Liver (tissue), 3 donors: ENCODE data around the gene BAZ2A.

ENCODE experiments used
- CTCF ChIP-seq: fragments of 150-350 bp; IDR thresholded peaks from 2 replicates; pipeline ENCODE4 v1.5.1; 2017; ENCODE audit warnings: improper control_type of control experiment, low read depth, low read length; ENCODE audit not compliant: missing input control
- FOXA1 ChIP-seq: IDR thresholded peaks from 2 replicates; pipeline ENCODE4 v1.6.1; 2016; ENCODE audit warnings: antibody characterized with exemption
- RAD21 ChIP-seq, 2 donors: IDR thresholded peaks; 2 replicates each; pipeline ENCODE4 v1.6.1; 2016; ENCODE audit warnings: antibody characterized with exemption in 2 of 2, mild to moderate bottlenecking in 2 of 2
- RXRA ChIP-seq, 2 donors: IDR thresholded peaks; 2 replicates each; pipeline ENCODE4 v1.6.1; 2017 to 2018; ENCODE audit warnings: antibody characterized with exemption in 2 of 2, mild to moderate bottlenecking in 1 of 2
- donor health status: healthy.
- donor health status: healthy.

DNA sequence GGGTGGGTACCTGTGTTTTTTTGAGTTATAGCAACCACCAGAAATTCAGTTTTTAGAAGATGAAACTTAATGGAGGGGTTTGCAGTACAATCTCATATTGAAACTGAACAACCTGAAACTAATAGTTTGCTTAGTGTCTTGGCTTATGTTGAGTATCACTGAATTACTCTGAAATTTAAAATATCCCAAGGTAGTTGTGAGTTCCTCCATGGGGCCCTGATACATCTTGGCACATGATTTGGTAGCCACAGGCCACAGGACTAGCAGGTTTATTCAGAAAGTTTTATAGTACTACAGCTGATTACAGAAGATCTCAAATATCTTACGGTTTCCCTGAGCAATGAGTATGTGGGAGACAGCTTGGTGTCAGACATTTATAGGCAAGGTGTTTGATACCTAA is 47.6 kb upstream of the BAZ2A start:
- TF ChIP-seq CTCF (no peak), RAD21 (IDR thresholded peaks at IDR 0.05) (no peak), RXRA (IDR thresholded peaks at IDR 0.05) (no peak), FOXA1 (no peak)
